ENCODE data around the gene LTBP4. TPM values are rescaled to one million over a fixed set of nuclear protein-coding genes. Genes with fewer than 3 reads are reported as not detected.
"Not testable (repeated sequence)": the region's sequence is repeated elsewhere in the genome, so short reads cannot be mapped to it uniquely, and the experiment has no call there.

LTBP4 gene
- total RNA-seq, 2 experiments from 2014 or later: 99.3 to 102 TPM

GRCh38 chr19:40586611-40587010 lies 14.6 kb upstream of the LTBP4 start:
- peaks cover 2% of the 10 kb centered on the region for H3K4me1 Mint-ChIP-seq
- no peaks in the 10 kb centered on the region for H3K9me3 Mint-ChIP-seq
- no peak overlapping the region for H3K27ac Mint-ChIP-seq
- no peak for DNase-seq
- no peak overlapping the region for H3K4me3 Mint-ChIP-seq
- no peaks in the 10 kb centered on the region for H3K27me3 Mint-ChIP-seq
- H3K36me3 Mint-ChIP-seq: peaks cover 8% of the 10 kb centered on the region

- H3K9me3 Mint-ChIP-seq: no peaks in the 10 kb centered on the region
- no peak for DNase-seq
- no peak overlapping the region for H3K4me3 Mint-ChIP-seq
- no peaks in the 10 kb centered on the region for H3K27me3 Mint-ChIP-seq
- H3K4me1 Mint-ChIP-seq: peaks cover 2% of the 10 kb centered on the region
- H3K36me3 Mint-ChIP-seq: peaks cover 8% of the 10 kb centered on the region
- H3K27ac Mint-ChIP-seq: no peak overlapping the region
Measured at GRCh38 chr19:40588110-40588854, 12.9 kb upstream of the LTBP4 start.

- Mint-ChIP-seq H3K27ac (no peak overlapping the region), H3K27me3 (no peaks in the 10 kb centered on the region), H3K9me3 (no peaks in the 10 kb centered on the region), H3K4me1 (peaks cover under 1% of the 10 kb centered on the region), H3K36me3 (peaks cover 8% of the 10 kb centered on the region), H3K4me3 (no peak overlapping the region)
- no peak for DNase-seq
Measured at GRCh38 chr19:40588926-40589569, 12.1 kb upstream of the LTBP4 start.

GRCh38 chr19:40589591-40590429 lies 11.4 kb upstream of the LTBP4 start:
- H3K27me3 Mint-ChIP-seq: no peaks in the 10 kb centered on the region
- no peaks in the 10 kb centered on the region for H3K9me3 Mint-ChIP-seq
- H3K27ac Mint-ChIP-seq: no peak overlapping the region
- peaks cover 6% of the 10 kb centered on the region for H3K36me3 Mint-ChIP-seq
- H3K4me1 Mint-ChIP-seq: peaks cover 8% of the 10 kb centered on the region
- no peak overlapping the region for H3K4me3 Mint-ChIP-seq
- DNase-seq: no peak

- DNase-seq: no peak
- no peaks in the 10 kb centered on the region for H3K27me3 Mint-ChIP-seq
- no peak overlapping the region for H3K27ac Mint-ChIP-seq
- no peak overlapping the region for H3K4me3 Mint-ChIP-seq
- peaks cover 6% of the 10 kb centered on the region for H3K36me3 Mint-ChIP-seq
- no peaks in the 10 kb centered on the region for H3K9me3 Mint-ChIP-seq
- peaks cover 8% of the 10 kb centered on the region for H3K4me1 Mint-ChIP-seq
Measured at GRCh38 chr19:40590464-40591265, 10.5 kb upstream of the LTBP4 start.

GRCh38 chr19:40591724-40592123 lies 9.4 kb upstream of the LTBP4 start:
- not testable (repeated sequence) for DNase-seq, H3K27me3 Mint-ChIP-seq, H3K4me1 Mint-ChIP-seq, H3K4me3 Mint-ChIP-seq, H3K36me3 Mint-ChIP-seq, H3K9me3 Mint-ChIP-seq, H3K27ac Mint-ChIP-seq

- Mint-ChIP-seq H3K27me3 (peaks cover 7% of the 10 kb centered on the region), H3K9me3 (no peaks in the 10 kb centered on the region), H3K4me3 (no peak overlapping the region), H3K4me1 (peaks cover 8% of the 10 kb centered on the region), H3K27ac (no peak overlapping the region), H3K36me3 (peaks cover 4% of the 10 kb centered on the region)
- DNase-seq: no peak
Measured at GRCh38 chr19:40592170-40592569, 9.0 kb upstream of the LTBP4 start.

- Mint-ChIP-seq H3K4me3 (no peak overlapping the region), H3K4me1 (peaks cover 21% of the 10 kb centered on the region), H3K36me3 (peaks cover 4% of the 10 kb centered on the region), H3K27me3 (peaks cover 25% of the 10 kb centered on the region), H3K27ac (no peak overlapping the region), H3K9me3 (no peaks in the 10 kb centered on the region)
- no peak for DNase-seq
Measured at GRCh38 chr19:40594255-40594654, 6.9 kb upstream of the LTBP4 start.

GRCh38 chr19:40594657-40595091 lies 6.5 kb upstream of the LTBP4 start:
- no peak for DNase-seq
- Mint-ChIP-seq H3K4me3 (no peak overlapping the region), H3K4me1 (peaks cover 25% of the 10 kb centered on the region), H3K36me3 (peaks cover 4% of the 10 kb centered on the region), H3K9me3 (no peaks in the 10 kb centered on the region), H3K27ac (no peak overlapping the region), H3K27me3 (peaks cover 29% of the 10 kb centered on the region)

GRCh38 chr19:40596608-40597328 lies 4.4 kb upstream of the LTBP4 start:
- no peaks in the 10 kb centered on the region for H3K9me3 Mint-ChIP-seq
- H3K27me3 Mint-ChIP-seq: peaks cover 42% of the 10 kb centered on the region
- H3K36me3 Mint-ChIP-seq: no peaks in the 10 kb centered on the region
- no peak overlapping the region for H3K4me3 Mint-ChIP-seq
- no peak overlapping the region for H3K27ac Mint-ChIP-seq
- H3K4me1 Mint-ChIP-seq: peaks cover 36% of the 10 kb centered on the region
- DNase-seq: peak; percentile 49

- H3K4me3 Mint-ChIP-seq: peak overlapping the region; percentile 32
Measured at GRCh38 chr19:40597329-40597838, 3.8 kb upstream of the LTBP4 start.

GRCh38 chr19:40598121-40598917 lies 2.9 kb upstream of the LTBP4 start:
- H3K27me3 Mint-ChIP-seq: peaks cover 55% of the 10 kb centered on the region

More at GRCh38 chr19:40597329-40597838, 3.8 kb upstream of the LTBP4 start:
- Mint-ChIP-seq H3K27ac (no peak overlapping the region), H3K9me3 (no peaks in the 10 kb centered on the region), H3K4me1 (peaks cover 40% of the 10 kb centered on the region), H3K36me3 (no peaks in the 10 kb centered on the region), H3K27me3 (peaks cover 47% of the 10 kb centered on the region)
- DNase-seq: no peak

GRCh38 chr19:40598918-40599307 lies 2.3 kb upstream of the LTBP4 start:
- peaks cover 52% of the 10 kb centered on the region for H3K4me1 Mint-ChIP-seq
- no peaks in the 10 kb centered on the region for H3K9me3 Mint-ChIP-seq
- DNase-seq: no peak
- no peaks in the 10 kb centered on the region for H3K36me3 Mint-ChIP-seq
- H3K27ac Mint-ChIP-seq: no peak overlapping the region
- peaks cover 56% of the 10 kb centered on the region for H3K27me3 Mint-ChIP-seq
- H3K4me3 Mint-ChIP-seq: no peak overlapping the region

More at GRCh38 chr19:40598121-40598917, 2.9 kb upstream of the LTBP4 start:
- no peaks in the 10 kb centered on the region for H3K9me3 Mint-ChIP-seq
- no peaks in the 10 kb centered on the region for H3K36me3 Mint-ChIP-seq
- H3K4me1 Mint-ChIP-seq: peaks cover 47% of the 10 kb centered on the region
- H3K4me3 Mint-ChIP-seq: peak overlapping the region; percentile 42
- peak; percentile 84 for DNase-seq
- H3K27ac Mint-ChIP-seq: no peak overlapping the region

All from activated naive CD8-positive, alpha-beta T cell treated with anti-CD3 and anti-CD28 coated beads for 36 hours (primary cell).